ENCODE results near the gene PPIF.

DNA sequence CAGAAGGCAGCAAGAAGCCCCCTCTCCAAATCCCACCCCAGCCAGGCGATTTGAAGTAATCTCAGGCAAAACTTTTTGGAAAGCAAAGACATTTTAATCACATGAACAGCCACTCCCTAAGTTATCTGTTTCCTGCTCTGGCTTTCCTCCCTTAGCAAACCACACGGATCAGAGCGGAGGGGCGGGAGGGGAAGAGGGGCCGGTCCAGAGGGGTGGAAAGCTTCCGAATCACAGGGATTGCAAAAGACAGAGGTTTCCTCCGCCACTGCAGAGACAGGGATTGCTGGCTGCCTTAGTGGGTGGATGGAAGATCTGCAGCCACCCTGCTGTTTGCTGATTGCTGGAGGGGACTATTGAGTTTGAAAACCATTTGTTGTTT, 57.0 kb downstream of the PPIF start:
- TF ChIP-seq, protein P1, sequence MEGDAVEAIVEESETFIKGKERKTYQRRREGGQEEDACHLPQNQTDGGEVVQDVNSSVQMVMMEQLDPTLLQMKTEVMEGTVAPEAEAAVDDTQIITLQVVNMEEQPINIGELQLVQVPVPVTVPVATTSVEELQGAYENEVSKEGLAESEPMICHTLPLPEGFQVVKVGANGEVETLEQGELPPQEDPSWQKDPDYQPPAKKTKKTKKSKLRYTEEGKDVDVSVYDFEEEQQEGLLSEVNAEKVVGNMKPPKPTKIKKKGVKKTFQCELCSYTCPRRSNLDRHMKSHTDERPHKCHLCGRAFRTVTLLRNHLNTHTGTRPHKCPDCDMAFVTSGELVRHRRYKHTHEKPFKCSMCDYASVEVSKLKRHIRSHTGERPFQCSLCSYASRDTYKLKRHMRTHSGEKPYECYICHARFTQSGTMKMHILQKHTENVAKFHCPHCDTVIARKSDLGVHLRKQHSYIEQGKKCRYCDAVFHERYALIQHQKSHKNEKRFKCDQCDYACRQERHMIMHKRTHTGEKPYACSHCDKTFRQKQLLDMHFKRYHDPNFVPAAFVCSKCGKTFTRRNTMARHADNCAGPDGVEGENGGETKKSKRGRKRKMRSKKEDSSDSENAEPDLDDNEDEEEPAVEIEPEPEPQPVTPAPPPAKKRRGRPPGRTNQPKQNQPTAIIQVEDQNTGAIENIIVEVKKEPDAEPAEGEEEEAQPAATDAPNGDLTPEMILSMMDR (IDR thresholded peaks at IDR 0.05; ENCODE audit: low read depth, low read length), result no peak
- no peak for TF ChIP-seq EZH2phosphoT487 (IDR thresholded peaks at IDR 0.05; ENCODE audit: low read depth)

All from OCI-LY3 (cell line).